MM.1S (cell line): ENCODE results near the gene GDPGP1.

Source experiments
- DNase-seq: peaks from one replicate; pipeline ENCODE4 v3.0.0-alpha.2; 2015
- H2AFZ ChIP-seq: fragments of 300-600 bp; sonication (generic); 2 replicates; pipeline ENCODE4 v1.6.0; 2016; ENCODE audit warnings: antibody characterized with exemption, low read length
- H3F3A ChIP-seq: fragments of 300-600 bp; sonication (generic); 2 replicates; pipeline ENCODE4 v1.6.1; 2016; ENCODE audit warnings: mild to moderate bottlenecking, antibody characterized with exemption, low read length, moderate library complexity, mixed read lengths; ENCODE audit not compliant: insufficient read depth
- H3K27ac ChIP-seq: fragments of 300-600 bp; sonication (generic); 2 replicates; pipeline ENCODE4 v1.5.1; 2016; ENCODE audit warnings: mild to moderate bottlenecking, low read length
- H3K27me3 ChIP-seq: fragments of 300-600 bp; sonication (generic); replicated peaks from 2 replicates; pipeline ENCODE4 v1.6.0; 2016; ENCODE audit warnings: low read length; ENCODE audit not compliant: insufficient read depth
- H3K36me3 ChIP-seq: fragments of 300-600 bp; sonication (generic); replicated peaks from 2 replicates; pipeline ENCODE4 v1.6.1; 2016; ENCODE audit warnings: mild to moderate bottlenecking, low read length, mixed read lengths; ENCODE audit not compliant: insufficient read depth
- H3K4me1 ChIP-seq: fragments of 300-600 bp; sonication (generic); 2 replicates; pipeline ENCODE4 v1.6.1; 2016; ENCODE audit warnings: low read length, mixed read lengths
- H3K4me2 ChIP-seq: fragments of 300-600 bp; sonication (generic); 2 replicates; pipeline ENCODE4 v1.6.0; 2016; ENCODE audit warnings: low read depth, low read length
- H3K4me3 ChIP-seq: fragments of 300-600 bp; sonication (generic); 2 replicates; pipeline ENCODE4 v1.5.1; 2016; ENCODE audit warnings: low read length, mixed read lengths
- H3K79me2 ChIP-seq: fragments of 300-600 bp; sonication (generic); 2 replicates; pipeline ENCODE4 v1.6.1; 2016; ENCODE audit warnings: mixed run types, low read length, mixed read lengths
- H3K9ac ChIP-seq: fragments of 300-600 bp; sonication (generic); 2 replicates; pipeline ENCODE4 v1.6.1; 2016; ENCODE audit warnings: low read length, mixed read lengths
- H3K9me2 ChIP-seq: fragments of 300-600 bp; sonication (generic); replicated peaks from 2 replicates; pipeline ENCODE4 v1.6.1; 2016; ENCODE audit warnings: mild to moderate bottlenecking, low read length, mixed read lengths; ENCODE audit not compliant: insufficient read depth
- H3K9me3 ChIP-seq: fragments of 300-600 bp; sonication (generic); replicated peaks from 2 replicates; pipeline ENCODE4 v1.6.1; 2016; ENCODE audit warnings: mild to moderate bottlenecking, low read length, mixed read lengths; ENCODE audit not compliant: insufficient read depth
- H4K20me1 ChIP-seq: fragments of 300-600 bp; sonication (generic); 2 replicates; pipeline ENCODE4 v1.6.1; 2016; ENCODE audit warnings: mild to moderate bottlenecking, low read length, moderate library complexity, mixed read lengths; ENCODE audit not compliant: insufficient read depth
- EZH2 ChIP-seq: fragments of 300-600 bp; sonication (generic); optimal IDR thresholded peaks from 2 replicates; pipeline ENCODE3; 2017; ENCODE audit warnings: low read depth, mild to moderate bottlenecking, antibody characterized with exemption, low read length, mixed read lengths
- EZH2phosphoT487 ChIP-seq: fragments of 300-600 bp; sonication (generic); IDR thresholded peaks from 2 replicates; pipeline ENCODE4 v1.6.1; 2018; ENCODE audit warnings: antibody characterized with exemption, low read length
- TF ChIP-seq, protein P1 (sequence below): fragments of 300-600 bp; sonication (generic); IDR thresholded peaks from 2 replicates; pipeline ENCODE4 v1.5.1; 2016; ENCODE audit warnings: antibody characterized with exemption, low read length, mixed read lengths

Gene GDPGP1

DNA sequence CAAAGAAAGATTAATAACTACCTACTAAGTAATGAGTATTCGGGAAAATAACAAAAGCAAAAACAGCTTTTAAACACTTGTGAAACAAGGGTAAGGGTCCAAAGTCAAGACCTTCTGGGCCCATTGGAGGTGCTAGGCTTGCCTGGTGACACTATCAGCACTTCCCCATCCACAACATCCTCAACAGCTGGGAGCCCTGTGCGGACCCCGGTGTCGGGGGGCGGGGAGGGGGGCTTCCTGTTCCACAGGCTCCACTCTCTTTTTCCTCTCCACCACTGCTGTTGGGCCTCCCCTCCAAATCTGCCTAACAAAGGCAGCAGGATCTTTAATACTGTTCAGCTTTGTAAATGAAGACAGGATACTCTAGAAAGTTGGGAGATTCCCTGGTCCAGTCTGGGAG lies 53.1 kb downstream of the GDPGP1 start:
- no peak for DNase-seq
- H3K27ac ChIP-seq, result no peak overlapping the region

DNA sequence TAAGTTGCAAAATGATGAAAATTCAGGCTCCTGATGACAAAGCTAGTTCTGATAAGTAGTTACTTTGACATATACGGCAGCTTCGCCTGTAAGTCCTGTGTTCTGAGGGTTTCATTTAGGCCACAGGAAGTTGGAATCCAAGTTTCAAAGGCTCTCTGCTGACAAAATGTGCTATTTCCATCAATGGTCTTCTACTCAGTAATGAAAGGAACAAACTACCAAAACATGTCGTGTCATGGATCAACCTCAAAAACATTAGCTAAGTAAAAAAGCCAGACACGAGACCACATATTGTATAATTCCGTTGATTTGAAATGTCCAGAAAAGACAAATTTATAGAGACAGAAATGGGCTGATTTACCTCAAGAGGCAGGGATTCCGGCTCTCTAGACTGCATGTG lies 53.9 kb downstream of the GDPGP1 start:
- no peaks in the 10 kb centered on the region for H3K27me3 ChIP-seq
- H3F3A ChIP-seq, result no peaks in the 10 kb centered on the region
- H3K9me3 ChIP-seq, result no peaks in the 10 kb centered on the region
- no peaks in the 10 kb centered on the region for H3K4me1 ChIP-seq
- H3K9ac ChIP-seq, result no peak overlapping the region
- no peak for DNase-seq
- H4K20me1 ChIP-seq, result no peaks in the 10 kb centered on the region
- no peak overlapping the region for H3K4me2 ChIP-seq
- H3K79me2 ChIP-seq, result no peaks in the 10 kb centered on the region
- no peak overlapping the region for H2AFZ ChIP-seq
- no peaks in the 10 kb centered on the region for H3K9me2 ChIP-seq
- H3K4me3 ChIP-seq, result no peak overlapping the region
- TF ChIP-seq, protein P1, sequence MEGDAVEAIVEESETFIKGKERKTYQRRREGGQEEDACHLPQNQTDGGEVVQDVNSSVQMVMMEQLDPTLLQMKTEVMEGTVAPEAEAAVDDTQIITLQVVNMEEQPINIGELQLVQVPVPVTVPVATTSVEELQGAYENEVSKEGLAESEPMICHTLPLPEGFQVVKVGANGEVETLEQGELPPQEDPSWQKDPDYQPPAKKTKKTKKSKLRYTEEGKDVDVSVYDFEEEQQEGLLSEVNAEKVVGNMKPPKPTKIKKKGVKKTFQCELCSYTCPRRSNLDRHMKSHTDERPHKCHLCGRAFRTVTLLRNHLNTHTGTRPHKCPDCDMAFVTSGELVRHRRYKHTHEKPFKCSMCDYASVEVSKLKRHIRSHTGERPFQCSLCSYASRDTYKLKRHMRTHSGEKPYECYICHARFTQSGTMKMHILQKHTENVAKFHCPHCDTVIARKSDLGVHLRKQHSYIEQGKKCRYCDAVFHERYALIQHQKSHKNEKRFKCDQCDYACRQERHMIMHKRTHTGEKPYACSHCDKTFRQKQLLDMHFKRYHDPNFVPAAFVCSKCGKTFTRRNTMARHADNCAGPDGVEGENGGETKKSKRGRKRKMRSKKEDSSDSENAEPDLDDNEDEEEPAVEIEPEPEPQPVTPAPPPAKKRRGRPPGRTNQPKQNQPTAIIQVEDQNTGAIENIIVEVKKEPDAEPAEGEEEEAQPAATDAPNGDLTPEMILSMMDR, result no peak
- TF ChIP-seq EZH2phosphoT487 (no peak), EZH2 (no peak)
- H3K36me3 ChIP-seq, result no peaks in the 10 kb centered on the region
- H3K27ac ChIP-seq, result no peak overlapping the region

More for the DNA sequence above, 53.1 kb downstream of the GDPGP1 start:
- Histone ChIP-seq H3K9ac (no peak overlapping the region), H3K27me3 (no peaks in the 10 kb centered on the region), H3F3A (no peaks in the 10 kb centered on the region), H3K4me3 (no peak overlapping the region), H3K36me3 (no peaks in the 10 kb centered on the region), H3K79me2 (no peaks in the 10 kb centered on the region), H3K4me2 (no peak overlapping the region), H2AFZ (no peak overlapping the region), H3K9me3 (no peaks in the 10 kb centered on the region), H3K4me1 (no peaks in the 10 kb centered on the region), H4K20me1 (no peaks in the 10 kb centered on the region), H3K9me2 (no peaks in the 10 kb centered on the region)
- TF ChIP-seq EZH2, result no peak
- no peak for TF ChIP-seq EZH2phosphoT487
- TF ChIP-seq, protein P1, result no peak

DNA sequence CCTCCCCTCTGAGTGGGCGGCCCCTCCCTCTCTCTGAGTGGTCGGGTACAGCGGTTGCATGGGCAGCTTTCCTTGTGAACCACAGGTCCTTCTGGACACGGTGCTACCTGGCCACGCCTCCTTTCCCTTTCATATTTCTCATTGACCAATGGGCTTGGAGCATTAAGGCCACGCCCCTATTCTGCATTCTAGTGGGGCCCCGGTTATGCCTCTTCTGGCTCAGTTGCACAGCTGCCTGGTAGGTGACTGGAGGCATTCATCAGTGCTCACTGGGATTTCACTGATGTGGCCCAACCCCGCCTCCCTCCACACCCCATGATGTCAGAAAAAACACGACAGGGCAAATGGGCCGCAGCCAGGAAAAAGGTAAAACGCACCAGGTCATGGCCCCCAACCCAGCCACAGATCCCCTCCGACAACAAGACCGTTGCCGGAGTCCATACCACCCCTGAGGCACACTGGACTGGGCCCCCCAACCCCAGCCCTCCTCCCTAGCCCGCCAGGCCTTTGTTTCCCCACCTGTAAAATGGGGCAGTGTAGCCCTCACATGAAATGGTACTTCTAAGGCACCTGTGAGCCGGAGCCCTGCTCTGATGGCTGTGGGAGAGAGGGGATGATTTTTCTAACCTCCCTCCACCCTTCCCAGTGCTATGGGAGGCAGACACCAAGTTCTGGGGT lies 57.8 kb downstream of the GDPGP1 start:
- Histone ChIP-seq H4K20me1 (no peaks in the 10 kb centered on the region), H3K27ac (no peak overlapping the region), H3K36me3 (no peaks in the 10 kb centered on the region), H3K79me2 (no peaks in the 10 kb centered on the region), H3K9ac (no peak overlapping the region), H3K4me2 (peak overlapping the region; percentile 19; the same call in 1 of the 2 replicates), H3K4me1 (peaks cover 5% of the 10 kb centered on the region; the same call in 1 of the 2 replicates), H3K4me3 (no peak overlapping the region), H3K27me3 (peaks cover 10% of the 10 kb centered on the region), H3K9me3 (no peaks in the 10 kb centered on the region), H2AFZ (no peak overlapping the region), H3F3A (peaks cover 4% of the 10 kb centered on the region), H3K9me2 (no peaks in the 10 kb centered on the region)
- peak; percentile 69 for DNase-seq
- TF ChIP-seq, protein P1, result no peak
- TF ChIP-seq EZH2phosphoT487 (no peak), EZH2 (no peak)
